ENCODE results near the gene NEBL. TPM values are rescaled to one million over a fixed set of nuclear protein-coding genes. Genes with fewer than 3 reads are reported as not detected.

Gene NEBL
- total RNA-seq, 1 donor from 2014 or later, result 77.6 TPM

DNA sequence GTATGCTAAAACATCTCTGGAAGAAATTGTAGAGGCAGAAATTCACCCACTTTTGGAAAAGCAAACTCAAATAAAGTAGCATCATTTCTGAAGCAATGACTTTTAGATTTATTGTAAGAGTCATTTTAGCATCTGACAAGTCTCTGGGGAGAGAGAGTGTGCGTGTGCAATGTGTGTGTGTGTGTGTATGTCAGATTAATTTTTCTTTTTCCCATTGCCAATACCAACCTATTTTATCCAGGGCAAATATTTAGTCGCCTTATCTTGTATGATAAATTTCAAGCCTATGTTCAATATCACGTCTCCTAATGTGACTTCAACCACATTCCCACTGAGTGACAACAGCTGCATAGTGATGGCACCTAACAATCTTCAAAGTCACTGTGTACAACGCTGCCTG is 101.7 kb downstream of the NEBL start:
- H3K4me3 Mint-ChIP-seq, result no peak overlapping the region
- Histone ChIP-seq H3K27me3 (no peaks in the 10 kb centered on the region), H4K20me1 (ENCODE audit: low read depth) (no peaks in the 10 kb centered on the region), H3K9me3 (ENCODE audit: low read depth) (no peaks in the 10 kb centered on the region), H3F3A (ENCODE audit: low read depth) (no peaks in the 10 kb centered on the region), H3K4me2 (no peak overlapping the region), H3K9ac (no peak overlapping the region), H3K4me1 (no peaks in the 10 kb centered on the region), H3K27ac (no peak overlapping the region), H3K36me3 (no peaks in the 10 kb centered on the region), H3K79me2 (ENCODE audit: low read depth) (no peaks in the 10 kb centered on the region), H2AFZ (replicated peaks) (no peak overlapping the region), H3K4me3 (no peak overlapping the region)
- H3K27me3 Mint-ChIP-seq (ENCODE audit: insufficient read depth, low read depth), result no peaks in the 10 kb centered on the region
- no peaks in the 10 kb centered on the region for H3K9me3 Mint-ChIP-seq
- H3K4me1 Mint-ChIP-seq, result no peaks in the 10 kb centered on the region
- peaks cover 2% of the 10 kb centered on the region for H3K36me3 Mint-ChIP-seq
- no peak for DNase-seq (ENCODE audit: low spot score)
- TF ChIP-seq, protein P1, sequence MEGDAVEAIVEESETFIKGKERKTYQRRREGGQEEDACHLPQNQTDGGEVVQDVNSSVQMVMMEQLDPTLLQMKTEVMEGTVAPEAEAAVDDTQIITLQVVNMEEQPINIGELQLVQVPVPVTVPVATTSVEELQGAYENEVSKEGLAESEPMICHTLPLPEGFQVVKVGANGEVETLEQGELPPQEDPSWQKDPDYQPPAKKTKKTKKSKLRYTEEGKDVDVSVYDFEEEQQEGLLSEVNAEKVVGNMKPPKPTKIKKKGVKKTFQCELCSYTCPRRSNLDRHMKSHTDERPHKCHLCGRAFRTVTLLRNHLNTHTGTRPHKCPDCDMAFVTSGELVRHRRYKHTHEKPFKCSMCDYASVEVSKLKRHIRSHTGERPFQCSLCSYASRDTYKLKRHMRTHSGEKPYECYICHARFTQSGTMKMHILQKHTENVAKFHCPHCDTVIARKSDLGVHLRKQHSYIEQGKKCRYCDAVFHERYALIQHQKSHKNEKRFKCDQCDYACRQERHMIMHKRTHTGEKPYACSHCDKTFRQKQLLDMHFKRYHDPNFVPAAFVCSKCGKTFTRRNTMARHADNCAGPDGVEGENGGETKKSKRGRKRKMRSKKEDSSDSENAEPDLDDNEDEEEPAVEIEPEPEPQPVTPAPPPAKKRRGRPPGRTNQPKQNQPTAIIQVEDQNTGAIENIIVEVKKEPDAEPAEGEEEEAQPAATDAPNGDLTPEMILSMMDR (IDR thresholded peaks at IDR 0.05), result no peak
- TF ChIP-seq EZH2phosphoT487 (IDR thresholded peaks at IDR 0.05) (no peak), EZH2 (IDR thresholded peaks at IDR 0.05) (no peak)
- H3K27ac Mint-ChIP-seq, result no peak overlapping the region

DNA sequence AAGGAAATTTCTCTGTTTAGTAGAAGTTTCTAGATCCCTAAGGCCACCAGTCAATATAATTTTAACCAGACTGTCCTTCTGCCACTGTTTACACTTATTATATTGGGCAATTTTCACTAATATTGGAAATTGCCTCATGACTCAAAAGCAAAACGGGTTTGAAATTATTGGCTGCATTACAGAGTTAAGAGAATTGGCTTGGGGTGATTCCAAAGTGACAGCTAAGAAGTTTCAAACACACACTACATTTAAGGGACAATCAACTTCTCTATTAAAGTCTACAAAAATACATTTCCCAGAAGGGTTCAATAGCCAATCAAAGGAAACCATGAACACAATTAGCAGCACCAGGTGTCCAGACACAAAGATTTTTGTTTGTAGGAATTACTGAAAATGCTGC is 111.9 kb downstream of the NEBL start:
- Mint-ChIP-seq H3K27me3 (ENCODE audit: insufficient read depth, low read depth) (no peaks in the 10 kb centered on the region), H3K9me3 (no peaks in the 10 kb centered on the region), H3K4me3 (no peak overlapping the region), H3K36me3 (no peaks in the 10 kb centered on the region), H3K27ac (no peak overlapping the region), H3K4me1 (no peaks in the 10 kb centered on the region)
- Histone ChIP-seq H3K9me3 (ENCODE audit: low read depth) (no peaks in the 10 kb centered on the region), H3K27me3 (no peaks in the 10 kb centered on the region), H3K4me1 (no peaks in the 10 kb centered on the region), H3K79me2 (ENCODE audit: low read depth) (no peaks in the 10 kb centered on the region), H3F3A (ENCODE audit: low read depth) (no peaks in the 10 kb centered on the region), H3K4me3 (no peak overlapping the region), H3K9ac (no peak overlapping the region), H3K27ac (no peak overlapping the region), H3K4me2 (no peak overlapping the region), H4K20me1 (ENCODE audit: low read depth) (no peaks in the 10 kb centered on the region), H3K36me3 (no peaks in the 10 kb centered on the region), H2AFZ (replicated peaks) (no peak overlapping the region)
- TF ChIP-seq, protein P1 (IDR thresholded peaks at IDR 0.05), result no peak
- no peak for TF ChIP-seq EZH2phosphoT487 (IDR thresholded peaks at IDR 0.05)
- no peak for TF ChIP-seq EZH2 (IDR thresholded peaks at IDR 0.05)
- no peak for DNase-seq (ENCODE audit: low spot score)

DNA sequence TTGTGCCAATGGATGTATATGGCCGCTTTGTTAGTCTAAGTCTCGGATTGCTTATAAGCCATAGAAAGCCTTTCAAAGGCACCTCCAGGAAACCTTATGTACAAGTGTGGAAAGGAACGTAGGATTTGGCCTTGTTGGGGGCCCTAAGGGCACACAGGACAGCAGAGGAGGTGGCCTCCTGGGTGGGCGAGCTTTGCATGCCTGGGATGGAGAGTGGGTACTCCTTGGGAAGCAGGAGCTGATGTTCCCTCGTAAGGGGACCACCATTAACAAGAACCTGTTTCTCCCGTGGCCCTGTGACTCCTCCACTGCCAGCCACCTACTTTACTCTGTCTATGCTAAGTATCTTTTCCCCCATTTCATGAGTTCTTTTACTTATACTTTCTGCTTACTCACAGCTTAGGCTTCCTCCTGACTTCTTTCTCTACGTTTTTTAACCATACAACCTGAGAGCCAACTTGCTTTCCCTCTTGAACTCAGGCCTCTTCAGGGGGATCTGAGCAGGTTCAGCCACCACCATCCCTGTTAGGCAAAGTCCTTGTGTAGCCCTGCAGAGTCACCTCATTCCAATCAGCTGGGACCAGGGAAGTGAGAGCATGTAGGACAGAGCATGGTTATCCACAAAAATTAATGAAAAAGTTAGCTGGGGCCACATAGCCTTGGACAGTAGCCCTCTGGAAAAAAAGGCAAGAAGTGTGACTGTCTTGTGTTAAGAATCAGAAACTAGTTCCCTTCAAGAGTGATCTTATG is 118.9 kb downstream of the NEBL start:
- H3K4me3 Mint-ChIP-seq, result no peak overlapping the region
- DNase-seq (ENCODE audit: low spot score), result no peak
- H3K27me3 ChIP-seq, result no peaks in the 10 kb centered on the region
- no peaks in the 10 kb centered on the region for H3K9me3 Mint-ChIP-seq
- TF ChIP-seq EZH2 (IDR thresholded peaks at IDR 0.05), result no peak
- TF ChIP-seq, protein P1 (IDR thresholded peaks at IDR 0.05), result no peak
- no peak for TF ChIP-seq EZH2phosphoT487 (IDR thresholded peaks at IDR 0.05)
- no peak overlapping the region for H3K27ac Mint-ChIP-seq
- no peaks in the 10 kb centered on the region for H3K27me3 Mint-ChIP-seq (ENCODE audit: insufficient read depth, low read depth)
- H2AFZ ChIP-seq (replicated peaks), result no peak overlapping the region
- no peak overlapping the region for H3K27ac ChIP-seq
- no peak overlapping the region for H3K4me2 ChIP-seq
- no peaks in the 10 kb centered on the region for H4K20me1 ChIP-seq (ENCODE audit: low read depth)
- no peak overlapping the region for H3K4me3 ChIP-seq
- no peaks in the 10 kb centered on the region for H3K9me3 ChIP-seq (ENCODE audit: low read depth)
- H3K79me2 ChIP-seq (ENCODE audit: low read depth), result no peaks in the 10 kb centered on the region
- H3K9ac ChIP-seq, result no peak overlapping the region
- no peaks in the 10 kb centered on the region for H3K36me3 ChIP-seq
- no peaks in the 10 kb centered on the region for H3K4me1 ChIP-seq
- H3F3A ChIP-seq (ENCODE audit: low read depth), result no peaks in the 10 kb centered on the region
- H3K36me3 Mint-ChIP-seq, result no peaks in the 10 kb centered on the region
- H3K4me1 Mint-ChIP-seq, result no peaks in the 10 kb centered on the region
